Fibroblast of lung (primary cell): ENCODE results near the gene SC5D. TPM values are rescaled to one million over a fixed set of nuclear protein-coding genes. Genes with fewer than 3 reads are reported as not detected.

Source experiments
- DNase-seq, 2 donors: peaks; one replicate each; pipeline versions ENCODE4 v3.0.0 to v3.0.0-alpha.2; 2010; ENCODE audit warnings: low read depth in 2 of 2
- H2AFZ ChIP-seq: 2 replicates; pipeline ENCODE4 v1.5.1; 2012; ENCODE audit warnings: low read length, control low read depth, inconsistent platforms
- H3K27ac ChIP-seq: 2 replicates; pipeline ENCODE4 v1.5.1; 2011; ENCODE audit warnings: low read length, control low read depth; ENCODE audit not compliant: insufficient read depth
- H3K27me3 ChIP-seq: 2 replicates; pipeline ENCODE4 v1.5.1; 2011; ENCODE audit warnings: mild to moderate bottlenecking, low read length; ENCODE audit not compliant: control insufficient read depth, insufficient read depth
- H3K36me3 ChIP-seq: 2 replicates; pipeline ENCODE4 v1.5.1; 2011; ENCODE audit warnings: low read length; ENCODE audit not compliant: control insufficient read depth, insufficient read depth
- H3K4me1 ChIP-seq: 2 replicates; pipeline ENCODE4 v1.5.1; 2011; ENCODE audit warnings: low read length; ENCODE audit not compliant: control insufficient read depth, insufficient read depth; ENCODE audit errors: extremely low read depth
- H3K4me2 ChIP-seq: 2 replicates; pipeline ENCODE4 v1.5.1; 2011; ENCODE audit warnings: low read length, control low read depth; ENCODE audit not compliant: insufficient read depth; ENCODE audit errors: extremely low read depth
- H3K4me3 ChIP-seq, 4 experiments: fragments of 200-600 bp in 1 of 4; sonication (generic) in 1 of 4; replicated peaks in 1 of 4; 2 replicates each; pipeline ENCODE4 v1.5.1; 2011 to 2016; ENCODE audit warnings: low read length in 4 of 4, low read depth in 3 of 4, mild to moderate bottlenecking in 3 of 4, control low read depth in 2 of 4, inconsistent platforms in 1 of 4, mixed read lengths in 1 of 4; ENCODE audit not compliant: insufficient read depth in 1 of 4; ENCODE audit errors: control extremely low read depth in 1 of 4
- H3K79me2 ChIP-seq: 2 replicates; pipeline ENCODE4 v1.5.1; 2012; ENCODE audit warnings: mild to moderate bottlenecking, low read length, inconsistent platforms; ENCODE audit not compliant: control insufficient read depth, insufficient read depth
- H3K9ac ChIP-seq: 2 replicates; pipeline ENCODE4 v1.5.1; 2011; ENCODE audit warnings: mild to moderate bottlenecking, low read length, control low read depth; ENCODE audit not compliant: insufficient read depth
- H3K9me3 ChIP-seq: 2 replicates; pipeline ENCODE4 v1.5.1; 2012; ENCODE audit warnings: low read depth, low read length; ENCODE audit not compliant: control insufficient read depth, insufficient read depth
- H4K20me1 ChIP-seq: 2 replicates; pipeline ENCODE4 v1.5.1; 2011; ENCODE audit warnings: low read length; ENCODE audit not compliant: control insufficient read depth, insufficient read depth; ENCODE audit errors: extremely low read depth
- EZH2 ChIP-seq: IDR thresholded peaks from 2 replicates; pipeline ENCODE4 v1.5.1; 2012; ENCODE audit warnings: low read length, control low read depth, mild to moderate bottlenecking; ENCODE audit errors: missing control alignments
- polyA plus RNA-seq, 2 donors: library from polyadenylated mRNA; depleted of rRNA in 1 of 2; stranded (reverse) in 1 of 2; unstranded in 1 of 2; fragments of >200 nt; gene quantifications; 2 replicates each; pipeline ENCODE4 v1.2.1, GENCODE V29; 2011 to 2012; ENCODE audit warnings: missing spikeins in 1 of 2
- total RNA-seq: library from RNA; depleted of rRNA; stranded (reverse); fragments of >200 nt; gene quantifications from 2 replicates; pipeline ENCODE4 v1.2.1, GENCODE V29; 2014
- TF ChIP-seq, protein P1 (sequence below), 2 donors: IDR thresholded peaks in 1 of 2; conservative IDR thresholded peaks in 1 of 2; 1 replicate in 1 of 2; 2 replicates in 1 of 2; pipeline ENCODE4 v1.5.1; 2011 to 2012; ENCODE audit warnings: low read length in 2 of 2, control low read depth in 1 of 2, inconsistent platforms in 1 of 2, low read depth in 1 of 2, mild to moderate bottlenecking in 1 of 2

Gene SC5D
- total and polyA plus RNA-seq, 2 donors (not counting 1 experiment from before 2014, with no cell fraction given), result 102 to 112 TPM

DNA sequence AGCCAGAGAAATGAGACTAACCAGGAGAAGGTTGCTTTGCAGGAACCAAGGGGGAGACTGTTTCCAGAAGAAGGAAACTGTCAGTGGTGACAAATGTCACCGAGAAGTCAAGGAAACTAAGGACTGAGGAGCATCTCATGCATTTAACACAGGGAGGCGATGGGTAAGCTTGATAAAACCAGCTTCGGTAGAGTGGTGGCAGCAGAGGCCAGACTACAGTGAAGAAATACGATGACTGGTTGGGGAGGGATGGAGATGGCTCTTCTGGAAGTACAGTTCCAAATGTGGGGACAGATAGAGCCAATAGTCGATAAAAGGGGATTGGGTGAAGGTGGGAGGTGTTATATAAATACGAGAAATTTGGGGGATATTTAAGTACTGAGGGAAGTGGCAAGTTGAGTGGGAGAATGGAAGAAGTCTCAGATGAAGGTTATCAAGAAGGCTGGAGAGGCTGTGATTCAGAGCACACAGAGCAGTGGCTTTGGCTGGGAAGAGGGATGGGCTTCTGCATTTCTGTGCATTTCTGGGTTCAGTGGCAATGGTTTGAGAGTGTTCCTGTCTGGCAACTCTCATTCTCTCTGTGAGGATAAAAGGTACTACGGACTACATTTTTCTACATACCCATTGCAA is 29.2 kb downstream of the SC5D start:
- peak; percentile 10 to 39 for DNase-seq
- Histone ChIP-seq H3K79me2 (no peaks in the 10 kb centered on the region), H3K4me3 (no peak overlapping the region), H2AFZ (no peak overlapping the region), H4K20me1 (no peaks in the 10 kb centered on the region), H3K27me3 (peaks cover 10% of the 10 kb centered on the region), H3K27ac (no peak overlapping the region), H3K9me3 (no peaks in the 10 kb centered on the region), H3K9ac (no peak overlapping the region), H3K36me3 (no peaks in the 10 kb centered on the region), H3K4me2 (no peak overlapping the region), H3K4me1 (no peaks in the 10 kb centered on the region)
- TF ChIP-seq, protein P1, sequence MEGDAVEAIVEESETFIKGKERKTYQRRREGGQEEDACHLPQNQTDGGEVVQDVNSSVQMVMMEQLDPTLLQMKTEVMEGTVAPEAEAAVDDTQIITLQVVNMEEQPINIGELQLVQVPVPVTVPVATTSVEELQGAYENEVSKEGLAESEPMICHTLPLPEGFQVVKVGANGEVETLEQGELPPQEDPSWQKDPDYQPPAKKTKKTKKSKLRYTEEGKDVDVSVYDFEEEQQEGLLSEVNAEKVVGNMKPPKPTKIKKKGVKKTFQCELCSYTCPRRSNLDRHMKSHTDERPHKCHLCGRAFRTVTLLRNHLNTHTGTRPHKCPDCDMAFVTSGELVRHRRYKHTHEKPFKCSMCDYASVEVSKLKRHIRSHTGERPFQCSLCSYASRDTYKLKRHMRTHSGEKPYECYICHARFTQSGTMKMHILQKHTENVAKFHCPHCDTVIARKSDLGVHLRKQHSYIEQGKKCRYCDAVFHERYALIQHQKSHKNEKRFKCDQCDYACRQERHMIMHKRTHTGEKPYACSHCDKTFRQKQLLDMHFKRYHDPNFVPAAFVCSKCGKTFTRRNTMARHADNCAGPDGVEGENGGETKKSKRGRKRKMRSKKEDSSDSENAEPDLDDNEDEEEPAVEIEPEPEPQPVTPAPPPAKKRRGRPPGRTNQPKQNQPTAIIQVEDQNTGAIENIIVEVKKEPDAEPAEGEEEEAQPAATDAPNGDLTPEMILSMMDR (conservative IDR thresholded peaks at IDR 0.05 in 1 of 2, IDR thresholded peaks at IDR 0.05 in 1 of 2; ENCODE audit: low read depth in 1 of 2, low read length in 2 of 2), result peak; percentile 21 to 35
- no peak for TF ChIP-seq EZH2

DNA sequence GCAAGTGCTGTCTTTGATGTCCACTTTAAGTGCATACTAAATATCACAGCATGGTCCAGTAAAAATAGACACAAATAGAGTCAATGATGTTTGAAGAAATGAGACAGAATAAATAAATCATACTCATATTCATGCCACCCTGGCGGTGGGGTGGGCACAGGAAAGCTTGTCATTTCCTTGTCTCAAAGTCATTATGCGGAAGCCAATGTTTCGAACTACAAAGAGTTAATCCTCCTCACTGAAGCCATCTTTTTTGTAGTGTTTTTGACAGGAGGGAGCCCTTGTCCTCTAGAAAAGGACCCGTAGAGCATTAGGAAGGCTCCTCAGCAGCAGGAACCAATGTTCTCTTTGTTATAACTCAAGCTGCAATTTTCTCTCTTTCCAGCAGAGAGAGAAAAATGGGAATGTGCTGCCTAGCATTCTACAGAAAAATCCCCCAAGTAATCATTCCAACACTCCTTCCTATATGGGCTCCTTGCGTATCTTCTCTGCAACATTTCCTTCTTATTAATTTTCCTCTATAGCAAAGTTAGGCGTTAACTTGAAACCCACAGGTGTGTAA is 30.6 kb downstream of the SC5D start:
- no peaks in the 10 kb centered on the region for H3K9me3 ChIP-seq
- no peak overlapping the region for H3K4me3 ChIP-seq
- no peaks in the 10 kb centered on the region for H3K79me2 ChIP-seq
- no peaks in the 10 kb centered on the region for H3K4me1 ChIP-seq
- peaks cover 10% of the 10 kb centered on the region for H3K27me3 ChIP-seq
- H3K36me3 ChIP-seq, result no peaks in the 10 kb centered on the region
- no peak overlapping the region for H3K27ac ChIP-seq
- H3K9ac ChIP-seq, result no peak overlapping the region
- H4K20me1 ChIP-seq, result no peaks in the 10 kb centered on the region
- H3K4me2 ChIP-seq, result no peak overlapping the region
- no peak for DNase-seq
- H2AFZ ChIP-seq, result no peak overlapping the region
- TF ChIP-seq, protein P1 (conservative IDR thresholded peaks at IDR 0.05 in 1 of 2, IDR thresholded peaks at IDR 0.05 in 1 of 2; ENCODE audit: low read depth in 1 of 2, low read length in 2 of 2), result no peak
- TF ChIP-seq EZH2, result no peak

GRCh38 chr11:121326230-121326629 is 33.7 kb downstream of the SC5D start:
- Histone ChIP-seq H3K4me3 (no peak overlapping the region), H3K27me3 (peaks cover 11% of the 10 kb centered on the region), H3K27ac (no peak overlapping the region), H2AFZ (no peak overlapping the region), H3K4me2 (no peak overlapping the region), H3K36me3 (no peaks in the 10 kb centered on the region), H3K9me3 (no peaks in the 10 kb centered on the region), H3K4me1 (no peaks in the 10 kb centered on the region), H3K9ac (no peak overlapping the region), H4K20me1 (no peaks in the 10 kb centered on the region), H3K79me2 (no peaks in the 10 kb centered on the region)
- no peak for DNase-seq
- TF ChIP-seq, protein P1 (conservative IDR thresholded peaks at IDR 0.05 in 1 of 2, IDR thresholded peaks at IDR 0.05 in 1 of 2; ENCODE audit: low read depth in 1 of 2, low read length in 2 of 2), result no peak
- TF ChIP-seq EZH2, result no peak
